H1 (cell line): ENCODE results near the gene EPHB1. TPM values are rescaled to one million over a fixed set of nuclear protein-coding genes. Genes with fewer than 3 reads are reported as not detected.

Experiments used
- EP300 ChIP-seq, 2 experiments: IDR thresholded peaks; 1 replicate in 1 of 2; 2 replicates in 1 of 2; pipeline ENCODE4 v1.6.1; 2011 to 2012; ENCODE audit warnings: low read depth in 2 of 2, low read length in 2 of 2, mild to moderate bottlenecking in 2 of 2, borderline replicate concordance in 1 of 2, inconsistent platforms in 1 of 2, moderate library complexity in 1 of 2
- NANOG ChIP-seq: IDR thresholded peaks from 2 replicates; pipeline ENCODE4 v1.6.1; 2011; ENCODE audit warnings: low read length, low read depth, mild to moderate bottlenecking, inconsistent platforms; ENCODE audit not compliant: insufficient read depth, poor library complexity, severe bottlenecking
- RBBP5 ChIP-seq: IDR thresholded peaks from 2 replicates; pipeline ENCODE4 v1.7.1; 2012; ENCODE audit warnings: low read depth, mild to moderate bottlenecking, inconsistent platforms, low read length, moderate library complexity, borderline replicate concordance
- RXRA ChIP-seq: IDR thresholded peaks from 2 replicates; pipeline ENCODE4 v1.6.1; 2011; ENCODE audit warnings: low read depth, mild to moderate bottlenecking, low read length, moderate library complexity; ENCODE audit not compliant: insufficient read depth
- SP2 ChIP-seq: IDR thresholded peaks from 2 replicates; pipeline ENCODE4 v1.6.1; 2012; ENCODE audit warnings: mild to moderate bottlenecking, low read length, inconsistent platforms
- TEAD4 ChIP-seq: IDR thresholded peaks from 2 replicates; pipeline ENCODE4 v1.6.1; 2012; ENCODE audit warnings: low read depth, low read length, inconsistent platforms, mixed read lengths
- polyA plus RNA-seq, 7 experiments: library from polyadenylated mRNA; depleted of rRNA in 3 of 7; stranded (reverse) in 5 of 7; unstranded in 2 of 7; fragments of >200 nt in 5 of 7; fragments of 200-250 nt in 2 of 7; gene quantifications; 1 replicate in 5 of 7; 2 replicates in 1 of 7; 4 replicates in 1 of 7; pipeline versions ENCODE4 v1.2.1 to v1.2.3, GENCODE V29; 2011 to 2013; ENCODE audit warnings: missing spikeins in 2 of 7, mixed read lengths in 2 of 7
- total RNA-seq: library from RNA; stranded (reverse); fragmentation: NEBNext Ultra II Directional; extraction: Animal tissue kit (Norgen Biotek cat#: 25700); gene quantifications from 2 replicates; pipeline ENCODE4 v1.2.1, GENCODE V29; 2021

EPHB1 gene
- total and polyA plus RNA-seq, 2 of the 8 experiments (the other 6 are each of a cell fraction or from before 2014, with no cell fraction given), result 3.5 to 5.9 TPM

- TF ChIP-seq RBBP5 (no peak), RXRA (no peak), EP300 (IDR thresholded peaks at IDR 0.05; ENCODE audit: borderline replicate concordance in 1 of 2, low read depth in 2 of 2, low read length in 2 of 2) (no peak), SP2 (no peak), NANOG (no peak), TEAD4 (no peak)
Observed at GRCh38 chr3:134820994-134821393, 25.9 kb downstream of the EPHB1 start (continued).
